AG04449 (cell line): Measurements from ENCODE around the gene GSE1.

ENCODE experiments used
- CTCF ChIA-PET: fragments of 350-600 bp; formaldehyde crosslinking; extraction: SDS; loops from one replicate; lab custom pipeline; 2021; ENCODE audit warnings: antibody characterized with exemption; lab: Yijun Ruan, JAX
- POLR2A ChIA-PET: fragments of 400-600, 350-600 bp; formaldehyde crosslinking; extraction: SDS; loops from one replicate; lab custom pipeline; 2020; ENCODE audit warnings: antibody characterized with exemption, inconsistent platforms; lab: Yijun Ruan, JAX
- DNase-seq: peaks from one replicate; pipeline ENCODE4 v3.0.0-alpha.2; 2010; ENCODE audit warnings: low read depth, low spot score
- H3K4me3 ChIP-seq: 2 replicates; pipeline ENCODE4 v1.5.1; 2011; ENCODE audit warnings: low read depth, mild to moderate bottlenecking, control low read depth, low read length
- CTCF ChIP-seq: IDR thresholded peaks from one replicate; pipeline ENCODE4 v1.5.1; 2011; ENCODE audit warnings: mild to moderate bottlenecking, moderate library complexity, low read length, control low read depth, inconsistent platforms; ENCODE audit not compliant: insufficient read depth; ENCODE audit errors: missing control alignments

Gene GSE1

GRCh38 chr16:85595812-85596502 is 17.2 kb upstream of the GSE1 start:
- POLR2A ChIA-PET = no interaction called here

GRCh38 chr16:85598141-85598540 is 15.0 kb upstream of the GSE1 start:
- CTCF ChIA-PET = interaction anchor here (1.1 to 1.2 kb wide), 2 partner anchors 12 to 16 kb away, joined by 3 to 7 read pairs; no protein-coding TSS in a partner anchor
- TF ChIP-seq CTCF = no peak
- POLR2A ChIA-PET = no interaction called here
- H3K4me3 ChIP-seq = no peak overlapping the region
- no peak for DNase-seq

More at GRCh38 chr16:85595812-85596502, 17.2 kb upstream of the GSE1 start:
- TF ChIP-seq CTCF = no peak
- DNase-seq = no peak
- H3K4me3 ChIP-seq = no peak overlapping the region
- CTCF ChIA-PET = interaction anchor here (1.1 to 1.7 kb wide), 3 partner anchors 180 to 226 kb away, joined by 3 to 5 read pairs (median 3); no protein-coding TSS in a partner anchor

GRCh38 chr16:85600078-85600477 is 13.0 kb upstream of the GSE1 start:
- DNase-seq = no peak
- POLR2A ChIA-PET = no interaction called here
- CTCF ChIA-PET = interaction anchor here (0.6 to 3.6 kb wide), 5 partner anchors 10 to 228 kb away, joined by 3 to 28 read pairs (median 3); no protein-coding TSS in a partner anchor

GRCh38 chr16:85600530-85601271 is 12.4 kb upstream of the GSE1 start:
- no peak for TF ChIP-seq CTCF
- ChIA-PET CTCF (interaction anchor here (0.6 to 3.6 kb wide), 5 partner anchors 9 to 228 kb away, joined by 3 to 28 read pairs (median 3); no protein-coding TSS in a partner anchor), POLR2A (no interaction called here)
- no peak overlapping the region for H3K4me3 ChIP-seq
- no peak for DNase-seq

More at GRCh38 chr16:85600078-85600477, 13.0 kb upstream of the GSE1 start:
- H3K4me3 ChIP-seq = no peak overlapping the region
- TF ChIP-seq CTCF = no peak

GRCh38 chr16:85601272-85601639 is 11.9 kb upstream of the GSE1 start:
- DNase-seq = no peak
- ChIA-PET CTCF (interaction anchor here (1.3 to 3.6 kb wide), 4 partner anchors 9 to 327 kb away, joined by 3 to 28 read pairs (median 4); no protein-coding TSS in a partner anchor), POLR2A (no interaction called here)
- H3K4me3 ChIP-seq = no peak overlapping the region
- TF ChIP-seq CTCF = no peak
